Activated naive CD8-positive, alpha-beta T cell treated with anti-CD3 and anti-CD28 coated beads, Interleukin-2, amount 50 U/mL, for 16 hours (primary cell): ENCODE data around the gene MACROH2A2.
"Not testable (repeated sequence)": the region's sequence is repeated elsewhere in the genome, so short reads cannot be mapped to it uniquely, and the experiment has no call there.

Experiments used
- DNase-seq: peaks from one replicate; pipeline ENCODE4 v3.0.0-alpha.2; 2020; ENCODE audit warnings: low read depth, low spot score

The MACROH2A2 gene

GRCh38 chr10:70067586-70067985 is 14.9 kb downstream of the MACROH2A2 start:
- no peak for DNase-seq

- no peak for DNase-seq
These were observed 16.3 kb downstream of the MACROH2A2 start for GRCh38 chr10:70068925-70069324.

- no peak for DNase-seq
These were observed 16.7 kb downstream of the MACROH2A2 start for GRCh38 chr10:70069346-70069745.

DNA sequence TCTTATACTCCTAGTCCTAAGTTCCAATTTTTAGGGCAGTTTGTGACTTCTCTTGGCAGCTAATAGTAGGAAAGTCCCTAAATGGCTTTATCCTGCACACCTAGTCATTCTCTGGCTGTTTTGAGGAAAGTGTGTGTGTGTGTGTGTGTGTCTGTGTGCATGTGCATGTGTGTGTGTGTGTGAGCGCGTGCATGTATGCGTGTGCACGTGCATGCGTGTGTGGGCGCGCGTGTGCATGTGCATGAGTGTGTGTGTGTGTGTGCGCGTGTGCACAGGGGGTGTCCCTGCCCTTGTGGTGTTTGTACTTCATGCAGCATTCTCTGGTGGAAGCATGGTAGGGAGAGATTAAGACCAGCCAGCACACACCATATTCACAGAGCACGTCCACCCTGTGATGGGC is 18.2 kb downstream of the MACROH2A2 start:
- no peak for DNase-seq

- DNase-seq: no peak
These were observed 21.5 kb downstream of the MACROH2A2 start for GRCh38 chr10:70074165-70074564.

DNA sequence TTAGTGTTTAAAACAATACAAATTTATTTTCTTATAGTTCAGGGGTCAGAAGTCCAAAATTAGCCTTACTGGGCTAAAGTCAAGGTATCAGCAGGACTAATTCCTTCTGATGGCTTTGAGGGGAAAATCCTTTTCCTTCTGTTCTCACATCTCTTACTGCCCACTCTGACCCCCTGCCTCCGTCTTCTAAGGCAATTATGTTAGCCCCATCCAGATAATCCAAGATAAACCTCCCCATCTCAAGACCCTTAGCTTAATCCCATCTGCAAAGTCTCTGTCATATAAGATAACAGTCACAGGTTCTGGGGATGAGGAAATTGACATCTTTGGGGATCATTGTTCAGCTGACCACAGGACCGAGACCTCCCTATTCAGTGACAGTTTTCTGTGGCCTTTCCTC is 22.3 kb downstream of the MACROH2A2 start:
- no peak for DNase-seq

- no peak for DNase-seq
These were observed 25.7 kb downstream of the MACROH2A2 start for GRCh38 chr10:70078329-70078728.

GRCh38 chr10:70078937-70079336 is 26.3 kb downstream of the MACROH2A2 start:
- DNase-seq: no peak

DNA sequence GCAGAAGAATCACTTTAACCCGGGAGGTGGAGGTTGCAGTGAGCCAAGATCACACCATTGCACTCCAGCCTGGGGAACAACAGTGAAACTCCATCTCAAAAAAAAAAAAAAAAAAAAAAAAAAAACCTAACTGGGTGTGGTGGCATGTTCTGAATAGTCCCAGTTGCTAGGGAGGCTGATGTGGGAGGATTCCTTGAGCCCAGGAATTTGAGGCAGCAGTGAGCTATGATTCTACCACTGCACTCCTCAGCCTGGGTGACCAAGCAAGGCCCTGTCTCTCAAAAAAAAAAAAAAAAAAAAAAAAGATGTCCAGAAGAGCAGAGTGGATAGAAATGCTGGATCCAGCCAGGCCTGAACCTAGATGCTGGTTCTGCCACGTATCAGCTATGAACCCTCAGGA is 28.1 kb downstream of the MACROH2A2 start:
- DNase-seq: not testable (repeated sequence)

DNA sequence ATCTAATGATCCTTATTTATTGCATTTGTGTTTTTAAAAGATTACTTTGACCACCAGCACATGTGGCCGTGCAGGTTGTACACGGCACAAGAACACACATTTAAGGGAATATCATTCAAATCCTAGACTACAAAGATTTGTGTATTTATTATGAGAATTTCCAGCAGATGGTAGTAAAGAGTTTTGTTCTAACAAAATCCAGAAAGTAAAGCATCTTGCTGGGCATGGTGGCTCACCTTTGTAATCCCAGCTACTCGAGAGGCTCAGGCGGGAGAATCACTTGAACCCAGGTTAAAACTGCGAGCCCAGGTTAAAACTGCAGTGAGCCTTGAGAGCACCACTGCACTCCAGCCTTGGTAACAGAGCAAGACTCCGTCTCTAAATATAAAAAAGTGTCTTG is 31.5 kb downstream of the MACROH2A2 start:
- no peak for DNase-seq

- no peak for DNase-seq
These were observed 33.4 kb downstream of the MACROH2A2 start for GRCh38 chr10:70085975-70086613.

- DNase-seq: no peak
These were observed 35.1 kb downstream of the MACROH2A2 start for GRCh38 chr10:70087616-70088307.

GRCh38 chr10:70088308-70088698 is 35.7 kb downstream of the MACROH2A2 start:
- DNase-seq: no peak

GRCh38 chr10:70090013-70090412 is 37.4 kb downstream of the MACROH2A2 start:
- no peak for DNase-seq

GRCh38 chr10:70090951-70091350 is 38.3 kb downstream of the MACROH2A2 start:
- DNase-seq: no peak

- DNase-seq: no peak
These were observed 39.7 kb downstream of the MACROH2A2 start for GRCh38 chr10:70092389-70092718.

- DNase-seq: no peak
These were observed 40.8 kb downstream of the MACROH2A2 start for GRCh38 chr10:70093335-70093944.

- DNase-seq: no peak
These were observed 41.6 kb downstream of the MACROH2A2 start for GRCh38 chr10:70094250-70094649.

DNA sequence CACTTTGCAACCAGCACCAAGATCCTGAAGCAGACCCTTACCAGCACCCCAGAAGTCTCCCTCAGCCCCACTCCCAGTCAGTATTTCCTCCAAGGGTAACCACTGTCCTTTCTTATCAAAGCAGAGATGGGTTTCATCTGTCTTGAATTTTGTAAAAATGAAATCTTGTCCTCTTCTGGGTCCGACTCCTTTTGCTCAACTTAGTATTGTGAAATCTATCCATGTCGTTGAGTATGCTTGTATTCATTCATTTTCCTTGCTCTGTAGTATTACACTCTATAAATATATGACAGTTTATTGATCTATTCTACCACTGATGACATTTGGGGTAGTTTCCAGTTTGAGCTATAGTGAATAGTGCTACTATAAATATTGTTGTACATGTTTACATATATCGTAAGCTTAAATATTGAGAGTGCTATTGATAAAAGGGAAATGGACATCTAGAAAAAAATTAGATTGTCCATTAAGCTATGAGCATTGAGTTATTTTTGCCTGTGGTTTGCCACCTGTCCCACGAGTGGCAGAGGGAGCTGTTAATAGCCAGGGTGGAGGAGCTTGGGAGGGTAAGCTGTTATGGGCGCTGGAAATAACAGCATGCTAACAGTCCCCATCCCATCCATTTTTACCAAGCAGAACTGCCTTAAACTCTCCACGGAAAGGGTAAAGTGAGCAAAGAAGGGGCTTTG is 43.5 kb downstream of the MACROH2A2 start:
- DNase-seq: no peak

DNA sequence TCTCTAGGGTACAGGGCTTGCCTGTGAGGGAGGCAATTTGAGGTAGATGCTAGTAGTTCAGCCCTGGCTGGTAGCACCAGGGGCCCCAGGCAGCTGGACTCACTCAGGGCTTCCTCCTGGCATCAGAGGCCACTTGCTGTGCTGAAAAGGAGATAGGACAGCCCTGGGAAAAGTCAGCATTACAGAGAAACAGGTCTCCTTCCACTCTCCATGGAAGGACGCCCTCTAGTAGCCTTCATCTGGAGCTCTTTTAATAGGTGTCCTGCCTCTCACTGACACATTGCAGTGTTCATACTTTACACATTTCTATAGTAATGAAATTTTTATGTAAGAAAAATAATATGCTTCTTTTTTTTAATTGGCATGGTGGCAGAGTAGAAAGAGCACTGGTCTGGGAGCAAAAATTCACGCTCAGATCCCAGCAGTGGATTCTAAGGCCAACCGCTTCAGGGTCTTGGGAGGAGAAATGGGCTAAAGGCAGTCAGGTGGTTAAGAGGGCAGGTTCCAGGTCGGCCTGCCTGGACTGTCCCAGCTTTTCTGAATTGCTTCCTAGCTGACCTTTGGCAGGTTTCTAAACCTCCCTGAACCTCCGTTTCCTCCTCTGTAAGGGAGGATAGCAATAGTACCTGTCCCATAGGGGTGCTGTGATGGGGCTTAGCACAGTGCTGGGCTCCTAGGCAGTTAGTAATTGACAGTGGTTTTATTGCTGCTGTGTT is 44.2 kb downstream of the MACROH2A2 start:
- no peak for DNase-seq

GRCh38 chr10:70097459-70097858 is 44.8 kb downstream of the MACROH2A2 start:
- DNase-seq: no peak

GRCh38 chr10:70098271-70098670 is 45.6 kb downstream of the MACROH2A2 start:
- no peak for DNase-seq
